Ovary (tissue), 9 donors: ENCODE measurements around the gene IDH2. TPM values are rescaled to one million over a fixed set of nuclear protein-coding genes. Genes with fewer than 3 reads are reported as not detected.

ENCODE experiments used
- DNase-seq, 5 donors: peaks; one replicate each; pipeline ENCODE4 v3.0.0-alpha.2; 2019 to 2020
- H3K27ac ChIP-seq, 2 donors: fragments of 200-600 bp; one replicate each; pipeline versions ENCODE4 v1.5.1 to v1.8.0; 2019 to 2022
- H3K27me3 ChIP-seq: fragments of 200-600 bp; one replicate; pipeline ENCODE4 v1.8.0; 2022
- H3K36me3 ChIP-seq: fragments of 200-600 bp; sonication (generic); one replicate; pipeline ENCODE4 v1.5.1; 2019
- H3K4me1 ChIP-seq: one replicate; pipeline ENCODE4 v1.8.1; 2013; ENCODE audit warnings: mild to moderate bottlenecking, moderate library complexity; ENCODE audit not compliant: insufficient read depth
- H3K4me3 ChIP-seq: fragments of 200-600 bp; sonication (generic); one replicate; pipeline ENCODE4 v1.5.1; 2017
- H3K9me3 ChIP-seq, 2 donors: fragments of 200-600 bp in 1 of 2; sonication (generic) in 1 of 2; one replicate each; pipeline versions ENCODE4 v1.5.1 to v1.8.1; 2013 to 2019; ENCODE audit warnings: mild to moderate bottlenecking in 1 of 2, moderate library complexity in 1 of 2
- EP300 ChIP-seq: sonication (generic); formaldehyde crosslinking; IDR thresholded peaks from one replicate; pipeline ENCODE4 v1.6.1; 2017; ENCODE audit warnings: antibody characterized with exemption
- POLR2A ChIP-seq: fragments of 450-650 bp; IDR thresholded peaks from one replicate; pipeline ENCODE4 v1.6.1; 2017; ENCODE audit warnings: antibody characterized with exemption, mild to moderate bottlenecking, moderate library complexity
- WGBS, 3 donors: extraction: QIAGEN DNeasy Blood & Tissue Kit in 1 of 3; methylation state at CpG; one replicate each; pipeline versions ENCODE4 v1.1.5 to v1.1.7; 2013 to 2017; 5-methylcytosine and 5-hydroxymethylcytosine counted together
- intact Hi-C, 4 donors: fragments of 100-400 bp; cut with DNase I; formaldehyde crosslinking; loops; one replicate each; pipeline versions ENCODE4 v1.11.0 to v1.15.1; 2022 to 2023
- polyA plus RNA-seq, 2 donors: library from polyadenylated mRNA; stranded (reverse); fragments of 200-250 nt in 1 of 2; fragments of 350-450 nt in 1 of 2; fragmentation: Illumina TruSeq in 1 of 2; extraction: RNeasy Lipid Tissue Mini Kit (QIAGEN cat#74804) in 1 of 2; gene quantifications; one replicate each; pipeline ENCODE4 v1.2.3, GENCODE V29; 2013 to 2014
- total RNA-seq, 7 donors: library from RNA; depleted of rRNA in 2 of 7; stranded (reverse); fragments of >200 nt in 2 of 7; fragmentation: NEBNext Ultra II Directional in 3 of 7; extraction: Animal tissue kit (Norgen Biotek cat#: 25700) in 3 of 7; gene quantifications; one replicate each; pipeline versions ENCODE4 v1.1.0 to v1.2.4, GENCODE V29; 2016 to 2023
- TF ChIP-seq, protein P1 (sequence below), 3 donors: fragments of 450-650 bp in 2 of 3; fragments of 200-600 bp in 1 of 3; IDR thresholded peaks; one replicate each; pipeline versions ENCODE4 v1.5.1 to v1.8.0; 2016 to 2022; ENCODE audit warnings: antibody characterized with exemption in 3 of 3, mild to moderate bottlenecking in 1 of 3
- donor health status: DM: no; HTN: no; CAD: no; lungs with moderate emphysema.
- donor health status: DM: no; HTN: no; CAD: no.
- donor health status: Bipolar disorder and iron deficiency.
- donor health status: DM: yes; HTN: yes; CAD: no.
- donor health status: DM: no; HTN: no; CAD: no.
- donor health status: DM: yes; HTN: yes; CAD: no.

The IDH2 gene
- total and polyA plus RNA-seq, 9 donors: 13.7 to 44.6 (median 25.4) TPM

GRCh38 chr15:90062973-90063769 lies 39.1 kb downstream of the IDH2 start:
- no peaks in the 10 kb centered on the region for H3K9me3 ChIP-seq
- no peak for DNase-seq
- TF ChIP-seq POLR2A (no peak), EP300 (no peak)
- TF ChIP-seq, protein P1, sequence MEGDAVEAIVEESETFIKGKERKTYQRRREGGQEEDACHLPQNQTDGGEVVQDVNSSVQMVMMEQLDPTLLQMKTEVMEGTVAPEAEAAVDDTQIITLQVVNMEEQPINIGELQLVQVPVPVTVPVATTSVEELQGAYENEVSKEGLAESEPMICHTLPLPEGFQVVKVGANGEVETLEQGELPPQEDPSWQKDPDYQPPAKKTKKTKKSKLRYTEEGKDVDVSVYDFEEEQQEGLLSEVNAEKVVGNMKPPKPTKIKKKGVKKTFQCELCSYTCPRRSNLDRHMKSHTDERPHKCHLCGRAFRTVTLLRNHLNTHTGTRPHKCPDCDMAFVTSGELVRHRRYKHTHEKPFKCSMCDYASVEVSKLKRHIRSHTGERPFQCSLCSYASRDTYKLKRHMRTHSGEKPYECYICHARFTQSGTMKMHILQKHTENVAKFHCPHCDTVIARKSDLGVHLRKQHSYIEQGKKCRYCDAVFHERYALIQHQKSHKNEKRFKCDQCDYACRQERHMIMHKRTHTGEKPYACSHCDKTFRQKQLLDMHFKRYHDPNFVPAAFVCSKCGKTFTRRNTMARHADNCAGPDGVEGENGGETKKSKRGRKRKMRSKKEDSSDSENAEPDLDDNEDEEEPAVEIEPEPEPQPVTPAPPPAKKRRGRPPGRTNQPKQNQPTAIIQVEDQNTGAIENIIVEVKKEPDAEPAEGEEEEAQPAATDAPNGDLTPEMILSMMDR (IDR thresholded peaks at IDR 0.05): no peak
- H3K36me3 ChIP-seq: no peaks in the 10 kb centered on the region
- no peaks in the 10 kb centered on the region for H3K27me3 ChIP-seq
- no peak overlapping the region for H3K4me3 ChIP-seq
- 71 to 83% (median 74%) methylated on average over 19 to 20 of the region's 20 CpGs for WGBS, 3 donors
- intact Hi-C loops: loop anchor here in 1 of 4 donors (10.0 kb wide), 2 partner anchors 68 to 168 kb away; partner anchors contain the start of gene AP3S2
- no peak overlapping the region for H3K27ac ChIP-seq
- H3K4me1 ChIP-seq: peaks cover 8% of the 10 kb centered on the region

DNA sequence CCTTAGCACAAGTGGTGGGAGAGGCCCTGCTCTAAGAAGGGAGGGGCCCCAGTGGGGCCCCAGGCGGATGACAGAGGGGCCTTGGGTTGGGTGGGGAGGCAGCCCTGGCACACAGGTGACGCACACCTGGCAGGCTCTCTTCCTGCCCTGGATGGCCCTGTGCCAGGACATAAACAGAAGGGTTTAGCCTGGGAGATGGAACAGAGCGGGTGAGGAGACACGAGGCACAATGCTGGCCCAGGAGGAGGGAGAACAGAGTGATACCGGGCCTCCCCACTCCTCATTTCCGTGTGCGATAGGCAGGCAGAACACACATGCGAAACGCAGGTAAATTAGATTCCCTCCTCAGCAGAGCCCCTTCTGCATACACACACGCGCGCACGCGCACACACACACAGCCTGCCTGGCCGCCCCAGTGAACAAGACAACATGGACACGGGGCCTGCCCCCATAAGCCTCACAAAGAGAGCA lies 39.8 kb downstream of the IDH2 start:
- no peak overlapping the region for H3K4me3 ChIP-seq
- TF ChIP-seq EP300: no peak
- TF ChIP-seq, protein P1 (IDR thresholded peaks at IDR 0.05): no peak
- no peak for TF ChIP-seq POLR2A
- WGBS, 3 donors: 77 to 80% (median 78%) methylated on average over 16 of the region's 16 CpGs
- H3K27me3 ChIP-seq: no peaks in the 10 kb centered on the region
- no peaks in the 10 kb centered on the region for H3K36me3 ChIP-seq
- peaks cover 8% of the 10 kb centered on the region for H3K4me1 ChIP-seq
- no peak for DNase-seq
- H3K9me3 ChIP-seq: no peaks in the 10 kb centered on the region
- H3K27ac ChIP-seq: no peak overlapping the region
- intact Hi-C loops: loop anchor here in 1 of 4 donors (10.0 kb wide), 2 partner anchors 68 to 168 kb away; partner anchors contain the start of gene AP3S2

DNA sequence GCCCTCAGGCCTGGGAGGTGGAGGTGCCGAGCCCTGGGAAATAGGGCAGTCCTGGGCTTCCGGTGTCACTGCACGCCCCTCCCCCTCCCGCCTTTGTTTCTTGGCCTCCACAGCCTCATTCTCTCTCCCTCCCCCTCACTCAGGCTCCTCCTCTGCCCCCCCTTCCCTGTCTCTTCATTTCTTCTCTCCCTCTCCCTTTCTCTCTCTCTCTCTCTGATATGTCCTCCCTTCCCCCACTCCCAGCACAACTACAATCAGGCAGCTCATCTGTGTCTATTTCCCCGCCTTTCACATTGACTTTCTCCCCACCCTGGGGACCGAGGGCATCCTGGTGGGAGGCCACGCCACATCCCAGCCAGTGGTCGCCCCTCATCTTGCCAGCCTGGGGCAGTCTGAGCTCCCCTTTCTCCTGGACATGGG lies 40.2 kb downstream of the IDH2 start:
- TF ChIP-seq POLR2A: no peak
- TF ChIP-seq, protein P1 (IDR thresholded peaks at IDR 0.05): no peak
- TF ChIP-seq EP300: no peak
- H3K27me3 ChIP-seq: no peaks in the 10 kb centered on the region
- 47 to 53% (median 50%) methylated on average over 8 of the region's 8 CpGs for WGBS, 3 donors
- intact Hi-C loops: loop anchor here in 1 of 4 donors (10.0 kb wide), 2 partner anchors 67 to 167 kb away; partner anchors contain the start of gene AP3S2
- H3K36me3 ChIP-seq: no peaks in the 10 kb centered on the region
- peaks cover 8% of the 10 kb centered on the region for H3K4me1 ChIP-seq
- DNase-seq: peak; percentile 61 to 74 (median 65)
- no peak overlapping the region for H3K4me3 ChIP-seq
- no peak overlapping the region for H3K27ac ChIP-seq
- no peaks in the 10 kb centered on the region for H3K9me3 ChIP-seq

GRCh38 chr15:90060797-90061196 lies 41.5 kb downstream of the IDH2 start:
- WGBS, 3 donors: 61 to 77% (median 67%) methylated on average over 3 of the region's 3 CpGs
- no peaks in the 10 kb centered on the region for H3K27me3 ChIP-seq
- H3K4me1 ChIP-seq: peaks cover 8% of the 10 kb centered on the region
- DNase-seq: no peak
- intact Hi-C loops: loop anchor here in 1 of 4 donors (10.0 kb wide), 2 partner anchors 66 to 166 kb away; partner anchors contain the start of gene AP3S2
- H3K4me3 ChIP-seq: no peak overlapping the region
- no peaks in the 10 kb centered on the region for H3K9me3 ChIP-seq
- no peaks in the 10 kb centered on the region for H3K36me3 ChIP-seq
- no peak overlapping the region for H3K27ac ChIP-seq
- no peak for TF ChIP-seq POLR2A
- TF ChIP-seq, protein P1 (IDR thresholded peaks at IDR 0.05): no peak
- TF ChIP-seq EP300: no peak
